H1 (cell line): ENCODE data around the gene SMIM38. TPM values are rescaled to one million over a fixed set of nuclear protein-coding genes. Genes with fewer than 3 reads are reported as not detected.

ENCODE experiments used
- CTCF ChIA-PET: fragments of 300-600 bp; sonication (Branson Sonifier 250); formaldehyde crosslinking; loops from one replicate; lab custom pipeline; 2021; ENCODE audit not compliant: partially characterized antibody; lab: Charles Lee
- POLR2A ChIA-PET: fragments of 300-600 bp; sonication (Branson Sonifier 250); formaldehyde crosslinking; loops from one replicate; lab custom pipeline; 2021; ENCODE audit warnings: inconsistent platforms; ENCODE audit not compliant: partially characterized antibody; lab: Charles Lee
- DNase-seq, 2 experiments: peaks; one replicate each; pipeline versions ENCODE4 v3.0.0 to v3.0.0-alpha.2; 2010 to 2022; ENCODE audit warnings: low spot score in 2 of 2, low read depth in 1 of 2, mixed read lengths in 1 of 2
- FAIRE-seq: peaks from 2 replicates; lab custom pipeline; 2011; peaks lifted over from hg19 to GRCh38; lab: Jason Lieb, UNC
- H2AFZ ChIP-seq: 2 replicates; pipeline ENCODE4 v1.8.1; 2012; ENCODE audit warnings: low read length, inconsistent platforms
- H2AK5ac ChIP-seq: 2 replicates; pipeline ENCODE4 v1.6.1; 2013; ENCODE audit warnings: low read depth, low read length
- H2BK120ac ChIP-seq: replicated peaks from 2 replicates; pipeline ENCODE3; 2013; ENCODE audit warnings: low read depth, low read length, inconsistent platforms
- H2BK12ac ChIP-seq: 2 replicates; pipeline ENCODE4 v1.6.1; 2013; ENCODE audit warnings: low read depth, low read length
- H2BK15ac ChIP-seq: 2 replicates; pipeline ENCODE4 v1.6.1; 2013; ENCODE audit warnings: low read length
- H2BK20ac ChIP-seq: 2 replicates; pipeline ENCODE4 v1.6.1; 2013; ENCODE audit warnings: low read length
- H2BK5ac ChIP-seq: 2 replicates; pipeline ENCODE4 v1.6.1; 2013; ENCODE audit warnings: low read depth, low read length
- H3K14ac ChIP-seq: 2 replicates; pipeline ENCODE4 v1.6.1; 2013; ENCODE audit warnings: inconsistent platforms; ENCODE audit not compliant: insufficient read length
- H3K18ac ChIP-seq: 2 replicates; pipeline ENCODE4 v1.6.1; 2013; ENCODE audit warnings: low read length; ENCODE audit errors: extremely low read depth
- H3K23ac ChIP-seq: 2 replicates; pipeline ENCODE4 v1.6.1; 2013; ENCODE audit warnings: inconsistent platforms; ENCODE audit not compliant: insufficient read length
- H3K23me2 ChIP-seq: 2 replicates; pipeline ENCODE4 v1.6.1; 2013; ENCODE audit warnings: low read depth, low read length
- H3K27ac ChIP-seq: 2 replicates; pipeline ENCODE4 v1.6.1; 2011; ENCODE audit warnings: low read depth, low read length, inconsistent platforms
- H3K27me3 ChIP-seq, 4 experiments: replicated peaks in 1 of 4; 1 replicate in 1 of 4; 2 replicates in 3 of 4; pipeline versions ENCODE4 v1.6.1 to v1.8.1; 2011 to 2013; ENCODE audit warnings: low read length in 3 of 4, mild to moderate bottlenecking in 3 of 4, inconsistent platforms in 2 of 4, mixed read lengths in 2 of 4, moderate library complexity in 1 of 4; ENCODE audit not compliant: control insufficient read depth in 3 of 4, insufficient read depth in 3 of 4; ENCODE audit errors: extremely low read depth in 1 of 4
- H3K36me3 ChIP-seq, 4 experiments: 2 replicates each; pipeline versions ENCODE4 v1.6.1 to v1.8.1; 2011 to 2013; ENCODE audit warnings: mild to moderate bottlenecking in 4 of 4, low read length in 3 of 4, moderate library complexity in 2 of 4, control low read depth in 1 of 4, inconsistent platforms in 1 of 4; ENCODE audit not compliant: insufficient read depth in 4 of 4, control insufficient read depth in 2 of 4
- H3K4ac ChIP-seq: replicated peaks from 2 replicates; pipeline ENCODE3; 2013; ENCODE audit warnings: low read length, low read depth, mixed read lengths, inconsistent platforms; ENCODE audit not compliant: insufficient read length
- H3K4me1 ChIP-seq, 4 experiments: replicated peaks in 1 of 4; 1 replicate in 1 of 4; 2 replicates in 3 of 4; pipeline versions ENCODE4 v1.6.1 to v1.8.1; 2011 to 2013; ENCODE audit warnings: low read length in 3 of 4, inconsistent platforms in 2 of 4, mixed read lengths in 1 of 4; ENCODE audit not compliant: insufficient read depth in 4 of 4, control insufficient read depth in 3 of 4
- H3K4me2 ChIP-seq, 2 experiments: 2 replicates each; pipeline versions ENCODE4 v1.6.1 to v1.8.1; 2011 to 2013; ENCODE audit warnings: low read depth in 2 of 2, low read length in 2 of 2, control low read depth in 1 of 2, inconsistent platforms in 1 of 2, mild to moderate bottlenecking in 1 of 2; ENCODE audit not compliant: insufficient read depth in 1 of 2
- H3K4me3 ChIP-seq, 4 experiments: fragments of 200-600, 300-600 bp in 1 of 4; sonication (generic), shearing (Covaris generic), sonication (Bioruptor Twin) in 1 of 4; 2 replicates each; pipeline versions ENCODE4 v1.5.1 to v1.8.1; 2011 to 2016; ENCODE audit warnings: low read length in 4 of 4, low read depth in 3 of 4, control low read depth in 2 of 4, inconsistent platforms in 2 of 4, mild to moderate bottlenecking in 2 of 4, mixed read lengths in 1 of 4, moderate library complexity in 1 of 4; ENCODE audit not compliant: insufficient read depth in 2 of 4; ENCODE audit errors: extremely low read depth in 1 of 4
- H3K56ac ChIP-seq: replicated peaks from 2 replicates; pipeline ENCODE3; 2013; ENCODE audit warnings: low read depth, mild to moderate bottlenecking, mixed read lengths, low read length, inconsistent platforms; ENCODE audit not compliant: insufficient read length
- H3K79me1 ChIP-seq: 2 replicates; pipeline ENCODE4 v1.6.1; 2013; ENCODE audit warnings: low read depth, low read length, control low read depth
- H3K79me2 ChIP-seq, 2 experiments: 2 replicates each; pipeline versions ENCODE4 v1.6.1 to v1.8.1; 2012 to 2013; ENCODE audit warnings: low read length in 2 of 2, mild to moderate bottlenecking in 2 of 2, inconsistent platforms in 1 of 2; ENCODE audit not compliant: insufficient read depth in 2 of 2, control insufficient read depth in 1 of 2
- H3K9ac ChIP-seq, 4 experiments: replicated peaks in 1 of 4; 1 replicate in 1 of 4; 2 replicates in 3 of 4; pipeline versions ENCODE4 v1.6.1 to v1.8.1; 2011 to 2013; ENCODE audit warnings: low read depth in 3 of 4, low read length in 3 of 4, control low read depth in 2 of 4, mild to moderate bottlenecking in 2 of 4, moderate library complexity in 2 of 4, inconsistent platforms in 1 of 4; ENCODE audit errors: extremely low read depth in 1 of 4
- H3K9me3 ChIP-seq, 2 experiments: 2 replicates each; pipeline versions ENCODE4 v1.6.1 to v1.8.1; 2012 to 2013; ENCODE audit warnings: mild to moderate bottlenecking in 2 of 2, moderate library complexity in 2 of 2, control low read depth in 1 of 2, inconsistent platforms in 1 of 2, low read depth in 1 of 2, low read length in 1 of 2, mixed read lengths in 1 of 2; ENCODE audit not compliant: insufficient read depth in 2 of 2
- H4K20me1 ChIP-seq, 2 experiments: replicated peaks in 1 of 2; 2 replicates each; pipeline versions ENCODE3 to v1.8.1; 2011 to 2013; ENCODE audit warnings: inconsistent platforms in 2 of 2, low read length in 2 of 2, mild to moderate bottlenecking in 1 of 2; ENCODE audit not compliant: insufficient read depth in 2 of 2, control insufficient read depth in 1 of 2
- H4K5ac ChIP-seq: 2 replicates; pipeline ENCODE4 v1.6.1; 2013; ENCODE audit warnings: low read length, low read depth, mixed read lengths, inconsistent platforms; ENCODE audit not compliant: insufficient read length
- H4K8ac ChIP-seq: 2 replicates; pipeline ENCODE4 v1.8.0; 2013; ENCODE audit warnings: mild to moderate bottlenecking, moderate library complexity, low read length, inconsistent platforms; ENCODE audit not compliant: insufficient read depth; ENCODE audit errors: extremely low read depth
- H4K91ac ChIP-seq: replicated peaks from 2 replicates; pipeline ENCODE3; 2013; ENCODE audit warnings: low read length, mixed read lengths, inconsistent platforms; ENCODE audit not compliant: insufficient read length
- ATF2 ChIP-seq: IDR thresholded peaks from 2 replicates; pipeline ENCODE4 v1.6.1; 2012; ENCODE audit warnings: low read length, inconsistent platforms
- CHD2 ChIP-seq: IDR thresholded peaks from 2 replicates; pipeline ENCODE4 v1.6.1; 2012; ENCODE audit warnings: low read length, improper control_type of control experiment
- CTCF ChIP-seq, 3 experiments: IDR thresholded peaks; 1 replicate in 2 of 3; 2 replicates in 1 of 3; pipeline versions ENCODE4 v1.5.1 to v1.6.1; 2011; ENCODE audit warnings: low read length in 3 of 3, mild to moderate bottlenecking in 3 of 3, inconsistent platforms in 2 of 3, low read depth in 1 of 3, moderate library complexity in 1 of 3; ENCODE audit not compliant: insufficient read depth in 1 of 3; ENCODE audit errors: control extremely low read depth in 1 of 3
- HDAC2 ChIP-seq, 2 experiments: fragments of 300-600 bp in 1 of 2; sonication (generic) in 1 of 2; IDR thresholded peaks; 2 replicates each; pipeline ENCODE4 v1.6.1; 2011 to 2012; ENCODE audit warnings: low read depth in 2 of 2, low read length in 2 of 2, mild to moderate bottlenecking in 2 of 2, moderate library complexity in 2 of 2, borderline replicate concordance in 1 of 2, inconsistent platforms in 1 of 2
- HDAC6 ChIP-seq: IDR thresholded peaks from one replicate; pipeline ENCODE4 v1.7.1; 2012; ENCODE audit warnings: low read depth, mild to moderate bottlenecking, inconsistent platforms, low read length, moderate library complexity
- SIRT6 ChIP-seq: IDR thresholded peaks from one replicate; pipeline ENCODE4 v1.7.1; 2012; ENCODE audit warnings: low read length, inconsistent platforms
- YY1 ChIP-seq: IDR thresholded peaks from 2 replicates; pipeline ENCODE4 v1.6.1; 2011; ENCODE audit warnings: low read depth, mild to moderate bottlenecking, low read length
- ZNF274 ChIP-seq: IDR thresholded peaks from 2 replicates; pipeline ENCODE4 v1.7.0; 2012; ENCODE audit warnings: low read length, borderline replicate concordance; ENCODE audit errors: extremely low read depth
- WGBS, 2 experiments: shearing (Covaris generic) in 1 of 2; methylation state at CpG; one replicate each; pipeline versions ENCODE4 v1.1.6 to v1.1.7; 2013 to 2015; ENCODE audit warnings: low lambda C conversion rate in 2 of 2, mixed read lengths in 2 of 2, inconsistent platforms in 1 of 2, low coverage in 1 of 2, missing lambda C conversion rate in 1 of 2; ENCODE audit not compliant: insufficient replicate concordance in 2 of 2, insufficient coverage in 1 of 2, insufficient read length in 1 of 2; ENCODE audit errors: extremely low coverage in 1 of 2, missing lambda C conversion rate in 1 of 2; 5-methylcytosine and 5-hydroxymethylcytosine counted together
- polyA plus RNA-seq, 7 experiments: library from polyadenylated mRNA; depleted of rRNA in 3 of 7; stranded (reverse) in 5 of 7; unstranded in 2 of 7; fragments of >200 nt in 5 of 7; fragments of 200-250 nt in 2 of 7; gene quantifications; 1 replicate in 5 of 7; 2 replicates in 1 of 7; 4 replicates in 1 of 7; pipeline versions ENCODE4 v1.2.1 to v1.2.3, GENCODE V29; 2011 to 2013; ENCODE audit warnings: missing spikeins in 2 of 7, mixed read lengths in 2 of 7
- total RNA-seq: library from RNA; stranded (reverse); fragmentation: NEBNext Ultra II Directional; extraction: Animal tissue kit (Norgen Biotek cat#: 25700); gene quantifications from 2 replicates; pipeline ENCODE4 v1.2.1, GENCODE V29; 2021

SMIM38 gene
- total and polyA plus RNA-seq, 2 of the 8 experiments (the other 6 are each of a cell fraction or from before 2014, with no cell fraction given): 0.17 to 0.20 TPM

- Histone ChIP-seq H3K4me3 (no peak overlapping the region), H2AFZ (no peak overlapping the region), H2BK120ac (no peak overlapping the region), H3K27me3 (no peaks in the 10 kb centered on the region), H3K4me1 (no peaks in the 10 kb centered on the region), H3K4ac (no peak overlapping the region), H2BK5ac (no peak overlapping the region), H4K8ac (no peak overlapping the region), H3K23me2 (no peaks in the 10 kb centered on the region), H4K91ac (no peak overlapping the region), H3K18ac (no peak overlapping the region), H3K56ac (no peak overlapping the region), H2AK5ac (no peak overlapping the region), H3K9me3 (peaks cover 0 to 3% of the 10 kb centered on the region in 2 experiments; a peak in 1 of 4 replicates), H3K79me2 (no peaks in the 10 kb centered on the region), H3K4me2 (no peak overlapping the region), H3K9ac (no peak overlapping the region), H3K23ac (no peak overlapping the region), H2BK20ac (no peak overlapping the region), H4K20me1 (no peaks in the 10 kb centered on the region), H3K27ac (no peak overlapping the region), H4K5ac (no peak overlapping the region), H2BK15ac (no peak overlapping the region), H3K14ac (no peak overlapping the region), H3K36me3 (no peaks in the 10 kb centered on the region), H2BK12ac (no peak overlapping the region), H3K79me1 (no peaks in the 10 kb centered on the region)
- CTCF ChIA-PET: interaction anchor here (1.0 to 1.4 kb wide), 2 partner anchors 10 to 28 kb away, joined by 4 to 7 read pairs; no protein-coding TSS in a partner anchor
- 90% methylated on average over 19 of the region's 19 CpGs; no CpG with 5 or more reads in 1 of the 2 experiments for WGBS, 2 experiments
- no peak for FAIRE-seq
- POLR2A ChIA-PET: no interaction called here
- DNase-seq: no peak
- no peak for TF ChIP-seq ZNF274
- TF ChIP-seq CHD2: no peak
- no peak for TF ChIP-seq ATF2
- no peak for TF ChIP-seq SIRT6
- TF ChIP-seq YY1: no peak
- TF ChIP-seq HDAC2 (IDR thresholded peaks at IDR 0.05; ENCODE audit: borderline replicate concordance in 1 of 2, low read depth in 2 of 2, low read length in 2 of 2): no peak
- TF ChIP-seq HDAC6: no peak
- no peak for TF ChIP-seq CTCF (IDR thresholded peaks at IDR 0.05; ENCODE audit: control extremely low read depth in 1 of 3, insufficient read depth in 1 of 3, low read depth in 1 of 3, low read length in 3 of 3)
Observed at GRCh38 chr11:69159150-69159852, 3.6 kb downstream of the SMIM38 start.
